ENCODE data around the gene EFCAB6. TPM values are rescaled to one million over a fixed set of nuclear protein-coding genes. Genes with fewer than 3 reads are reported as not detected.

The EFCAB6 gene
- total RNA-seq, 2 experiments from 2014 or later, result 0.13 TPM; not detected in 1

- no peak overlapping the region for H2AFZ ChIP-seq (ENCODE audit: low read length)
- no peaks in the 10 kb centered on the region for H3K79me2 ChIP-seq (ENCODE audit: insufficient read depth, low read depth, low read length)
- H3K4me1 ChIP-seq (ENCODE audit: insufficient read depth, low read length, poor library complexity, severe bottlenecking), result no peaks in the 10 kb centered on the region
- H4K20me1 ChIP-seq (ENCODE audit: insufficient read depth, low read length), result no peaks in the 10 kb centered on the region
- H3K9me3 ChIP-seq (ENCODE audit: low read length), result no peaks in the 10 kb centered on the region
- H3K36me3 ChIP-seq (ENCODE audit: insufficient read depth, low read length), result no peaks in the 10 kb centered on the region
- H3K4me3 ChIP-seq (ENCODE audit: low read depth, low read length, poor library complexity, severe bottlenecking), result no peak overlapping the region
- POLR2A ChIA-PET, result no interaction called here
- no peak for TF ChIP-seq EZH2phosphoT487 (IDR thresholded peaks at IDR 0.05; ENCODE audit: borderline replicate concordance, low read depth, low read length)
- TF ChIP-seq CTCF (conservative IDR thresholded peaks at IDR 0.05; ENCODE audit: low read length), result no peak
- intact Hi-C loops (cut with micrococcal nuclease; ENCODE audit: unreplicated experiment), result no loop called here
- no TSS peak for BruUV-seq (replicated peaks)
- DNase-seq (ENCODE audit: low spot score), result no peak
- no peaks in the 10 kb centered on the region for H3K9me2 ChIP-seq (ENCODE audit: insufficient read depth, low read length)
- CTCF ChIA-PET (ENCODE audit: unreplicated experiment), result no interaction called here
- H3K4me2 ChIP-seq (ENCODE audit: low read length), result no peak overlapping the region
- H3K27ac ChIP-seq (ENCODE audit: low read depth, low read length, poor library complexity, severe bottlenecking), result no peak overlapping the region
These were observed 13.5 kb upstream of the EFCAB6 start for GRCh38 chr22:43825651-43826050.

GRCh38 chr22:43824724-43825420 is 12.8 kb upstream of the EFCAB6 start:
- no peak overlapping the region for H3K27ac ChIP-seq (ENCODE audit: low read depth, low read length, poor library complexity, severe bottlenecking)
- H3K79me2 ChIP-seq (ENCODE audit: insufficient read depth, low read depth, low read length), result no peaks in the 10 kb centered on the region
- intact Hi-C loops (cut with micrococcal nuclease; ENCODE audit: unreplicated experiment), result no loop called here
- H3K9me3 ChIP-seq (ENCODE audit: low read length), result no peaks in the 10 kb centered on the region
- POLR2A ChIA-PET, result no interaction called here
- H3K4me3 ChIP-seq (ENCODE audit: low read depth, low read length, poor library complexity, severe bottlenecking), result no peak overlapping the region
- no peaks in the 10 kb centered on the region for H3K36me3 ChIP-seq (ENCODE audit: insufficient read depth, low read length)
- H2AFZ ChIP-seq (ENCODE audit: low read length), result no peak overlapping the region
- H3K4me1 ChIP-seq (ENCODE audit: insufficient read depth, low read length, poor library complexity, severe bottlenecking), result no peaks in the 10 kb centered on the region
- CTCF ChIA-PET (ENCODE audit: unreplicated experiment), result no interaction called here
- no peak for DNase-seq (ENCODE audit: low spot score)
- TF ChIP-seq CTCF (conservative IDR thresholded peaks at IDR 0.05; ENCODE audit: low read length), result no peak
- TF ChIP-seq EZH2phosphoT487 (IDR thresholded peaks at IDR 0.05; ENCODE audit: borderline replicate concordance, low read depth, low read length), result no peak
- BruUV-seq (replicated peaks), result no TSS peak
- no peak overlapping the region for H3K4me2 ChIP-seq (ENCODE audit: low read length)
- H4K20me1 ChIP-seq (ENCODE audit: insufficient read depth, low read length), result no peaks in the 10 kb centered on the region
- H3K9me2 ChIP-seq (ENCODE audit: insufficient read depth, low read length), result no peaks in the 10 kb centered on the region

- Histone ChIP-seq H3K36me3 (ENCODE audit: insufficient read depth, low read length) (no peaks in the 10 kb centered on the region), H3K4me3 (ENCODE audit: low read depth, low read length, poor library complexity, severe bottlenecking) (no peak overlapping the region), H3K9me2 (ENCODE audit: insufficient read depth, low read length) (no peaks in the 10 kb centered on the region), H3K4me1 (ENCODE audit: insufficient read depth, low read length, poor library complexity, severe bottlenecking) (no peaks in the 10 kb centered on the region), H2AFZ (ENCODE audit: low read length) (no peak overlapping the region), H3K27ac (ENCODE audit: low read depth, low read length, poor library complexity, severe bottlenecking) (no peak overlapping the region), H3K79me2 (ENCODE audit: insufficient read depth, low read depth, low read length) (no peaks in the 10 kb centered on the region), H3K4me2 (ENCODE audit: low read length) (no peak overlapping the region), H3K9me3 (ENCODE audit: low read length) (no peaks in the 10 kb centered on the region), H4K20me1 (ENCODE audit: insufficient read depth, low read length) (no peaks in the 10 kb centered on the region)
- intact Hi-C loops (cut with micrococcal nuclease; ENCODE audit: unreplicated experiment), result no loop called here
- DNase-seq (ENCODE audit: low spot score), result no peak
- ChIA-PET CTCF (ENCODE audit: unreplicated experiment) (no interaction called here), POLR2A (no interaction called here)
- BruUV-seq (replicated peaks), result no TSS peak
- TF ChIP-seq EZH2phosphoT487 (IDR thresholded peaks at IDR 0.05; ENCODE audit: borderline replicate concordance, low read depth, low read length) (no peak), CTCF (conservative IDR thresholded peaks at IDR 0.05; ENCODE audit: low read length) (no peak)
These were observed 12.0 kb upstream of the EFCAB6 start for GRCh38 chr22:43823911-43824665.
